Bronchial epithelial cell (primary cell): ENCODE measurements around the gene EFS. TPM values are rescaled to one million over a fixed set of nuclear protein-coding genes. Genes with fewer than 3 reads are reported as not detected.
"Not testable (repeated sequence)": the region's sequence is repeated elsewhere in the genome, so short reads cannot be mapped to it uniquely, and the experiment has no call there.

Experiments used
- DNase-seq: peaks from one replicate; pipeline ENCODE4 v3.0.0-alpha.2; 2010; ENCODE audit warnings: low read depth
- FAIRE-seq: peaks from 2 replicates; lab custom pipeline; 2011; peaks lifted over from hg19 to GRCh38; lab: Jason Lieb, UNC
- H3K27me3 ChIP-seq: 2 replicates; pipeline ENCODE4 v1.5.1; 2011; ENCODE audit warnings: low read length; ENCODE audit not compliant: control insufficient read depth, insufficient read depth
- H3K36me3 ChIP-seq: 2 replicates; pipeline ENCODE4 v1.5.1; 2011; ENCODE audit warnings: low read length; ENCODE audit not compliant: control insufficient read depth, insufficient read depth
- H3K4me3 ChIP-seq: 2 replicates; pipeline ENCODE4 v1.5.1; 2011; ENCODE audit warnings: mild to moderate bottlenecking, low read depth, low read length, control low read depth
- CTCF ChIP-seq: IDR thresholded peaks from 2 replicates; pipeline ENCODE4 v1.5.1; 2011; ENCODE audit warnings: mild to moderate bottlenecking, moderate library complexity, low read length, control low read depth, inconsistent platforms; ENCODE audit not compliant: insufficient read depth, severe bottlenecking
- total RNA-seq: library from RNA; depleted of rRNA; stranded (reverse); fragments of >200 nt; gene quantifications from 2 replicates; pipeline ENCODE4 v1.2.1, GENCODE V29; 2014

EFS gene
- total RNA-seq, 1 donor from 2014 or later = 2.4 TPM

- H3K4me3 ChIP-seq = no peak overlapping the region
- no peak for FAIRE-seq
- peak; percentile 70 for DNase-seq
- peak; percentile 74 for TF ChIP-seq CTCF
- peaks cover 8% of the 10 kb centered on the region for H3K36me3 ChIP-seq
- H3K27me3 ChIP-seq = no peaks in the 10 kb centered on the region
Observed at GRCh38 chr14:23327947-23328744, 36.8 kb downstream of the EFS start.

- DNase-seq = no peak
- no peak for FAIRE-seq
Observed at GRCh38 chr14:23326491-23327332, 38.3 kb downstream of the EFS start.

GRCh38 chr14:23325746-23326145 lies 39.2 kb downstream of the EFS start:
- H3K36me3 ChIP-seq = peaks cover 12% of the 10 kb centered on the region
- not testable (repeated sequence) for H3K4me3 ChIP-seq, FAIRE-seq, H3K27me3 ChIP-seq, DNase-seq

More at GRCh38 chr14:23326491-23327332, 38.3 kb downstream of the EFS start:
- no peak for TF ChIP-seq CTCF
- no peak overlapping the region for H3K4me3 ChIP-seq
- peaks cover 12% of the 10 kb centered on the region for H3K36me3 ChIP-seq
- H3K27me3 ChIP-seq = no peaks in the 10 kb centered on the region

GRCh38 chr14:23324993-23325392 lies 40.0 kb downstream of the EFS start:
- no peak for TF ChIP-seq CTCF
- Histone ChIP-seq H3K36me3 (peaks cover 12% of the 10 kb centered on the region), H3K27me3 (no peaks in the 10 kb centered on the region), H3K4me3 (no peak overlapping the region)
- DNase-seq (no peak), FAIRE-seq (no peak)

- no peak for TF ChIP-seq CTCF
- Histone ChIP-seq H3K4me3 (no peak overlapping the region), H3K36me3 (peaks cover 12% of the 10 kb centered on the region), H3K27me3 (no peaks in the 10 kb centered on the region)
- no peak for DNase-seq
- FAIRE-seq = no peak
Observed at GRCh38 chr14:23324455-23324846, 40.5 kb downstream of the EFS start.

GRCh38 chr14:23323838-23324454 lies 41.0 kb downstream of the EFS start:
- no peak for TF ChIP-seq CTCF
- Histone ChIP-seq H3K36me3 (peaks cover 12% of the 10 kb centered on the region), H3K27me3 (no peaks in the 10 kb centered on the region), H3K4me3 (no peak overlapping the region)
- FAIRE-seq (no peak), DNase-seq (no peak)
